ENCODE measurements around the gene TRIP12. TPM values are rescaled to one million over a fixed set of nuclear protein-coding genes. Genes with fewer than 3 reads are reported as not detected.
"Not testable (repeated sequence)": the region's sequence is repeated elsewhere in the genome, so short reads cannot be mapped to it uniquely, and the experiment has no call there.

Gene TRIP12
- total RNA-seq, 1 donor from 2014 or later = 258 TPM

- DNase-seq (ENCODE audit: low read depth, low spot score) = no peak
Measured at GRCh38 chr2:229775614-229776313, 146.0 kb downstream of the TRIP12 start.

- no peak for DNase-seq (ENCODE audit: low read depth, low spot score)
Measured at GRCh38 chr2:229774237-229774636, 147.6 kb downstream of the TRIP12 start.

DNA sequence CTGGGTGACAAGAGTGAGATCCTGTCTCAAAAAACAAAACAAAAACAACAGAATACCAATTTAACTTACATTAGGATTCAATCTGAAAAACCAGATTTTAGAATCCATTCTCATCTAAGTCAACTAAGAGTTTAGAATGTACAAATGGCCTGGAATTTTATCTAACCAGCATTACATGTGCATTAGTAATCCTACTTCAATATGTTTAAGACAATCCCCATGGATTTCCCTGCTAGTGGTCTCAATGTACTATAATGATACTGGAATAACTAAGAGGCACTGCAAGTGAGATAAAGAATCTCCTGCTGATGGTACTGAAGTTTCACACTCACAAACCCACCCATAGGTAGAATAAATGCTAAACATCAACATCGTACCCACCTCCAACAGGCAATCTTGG is 153.6 kb downstream of the TRIP12 start:
- no peak for DNase-seq (ENCODE audit: low read depth, low spot score)

DNA sequence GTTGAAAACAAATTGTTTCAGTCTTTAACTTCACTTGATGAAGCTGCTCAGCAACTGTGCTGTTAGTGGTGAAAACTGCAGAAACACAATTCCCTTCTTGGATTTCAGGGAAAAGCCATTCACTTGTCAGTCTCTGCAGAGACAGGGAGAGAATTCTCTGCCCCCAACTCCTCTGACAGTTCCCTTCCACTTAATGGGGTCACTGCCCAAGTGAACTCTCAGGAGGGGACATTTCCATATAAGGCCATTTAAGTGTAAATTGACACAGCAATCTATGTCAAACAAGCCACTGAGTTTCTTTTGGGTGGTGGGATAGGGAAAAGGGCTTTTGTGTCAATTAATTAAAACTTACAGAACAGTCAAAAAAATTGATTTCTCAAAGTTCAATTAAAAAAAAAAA is 156.1 kb downstream of the TRIP12 start:
- no peak for DNase-seq (ENCODE audit: low read depth, low spot score)

DNA sequence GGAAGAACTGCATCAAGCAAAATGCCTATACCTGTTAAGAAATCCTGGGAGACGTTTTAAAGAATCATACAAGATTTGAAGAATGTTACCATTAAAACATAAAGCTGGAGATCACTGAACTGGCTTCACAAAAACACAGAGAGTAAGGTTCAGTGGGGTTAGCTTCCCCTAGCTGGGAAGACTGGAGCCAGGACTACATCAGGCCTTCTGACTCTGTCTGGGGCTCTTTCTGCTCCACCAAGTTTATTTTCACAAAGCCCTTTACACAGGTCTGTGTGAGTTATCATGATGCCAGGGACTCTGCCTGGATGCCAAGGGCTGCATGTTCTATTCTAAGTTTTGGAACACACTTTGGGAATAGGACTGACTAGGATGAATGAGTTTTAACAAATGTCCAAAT is 160.1 kb downstream of the TRIP12 start:
- no peak for DNase-seq (ENCODE audit: low read depth, low spot score)

- not testable (repeated sequence) for DNase-seq (ENCODE audit: low read depth, low spot score)
Measured at GRCh38 chr2:229757462-229757861, 164.3 kb downstream of the TRIP12 start.

DNA sequence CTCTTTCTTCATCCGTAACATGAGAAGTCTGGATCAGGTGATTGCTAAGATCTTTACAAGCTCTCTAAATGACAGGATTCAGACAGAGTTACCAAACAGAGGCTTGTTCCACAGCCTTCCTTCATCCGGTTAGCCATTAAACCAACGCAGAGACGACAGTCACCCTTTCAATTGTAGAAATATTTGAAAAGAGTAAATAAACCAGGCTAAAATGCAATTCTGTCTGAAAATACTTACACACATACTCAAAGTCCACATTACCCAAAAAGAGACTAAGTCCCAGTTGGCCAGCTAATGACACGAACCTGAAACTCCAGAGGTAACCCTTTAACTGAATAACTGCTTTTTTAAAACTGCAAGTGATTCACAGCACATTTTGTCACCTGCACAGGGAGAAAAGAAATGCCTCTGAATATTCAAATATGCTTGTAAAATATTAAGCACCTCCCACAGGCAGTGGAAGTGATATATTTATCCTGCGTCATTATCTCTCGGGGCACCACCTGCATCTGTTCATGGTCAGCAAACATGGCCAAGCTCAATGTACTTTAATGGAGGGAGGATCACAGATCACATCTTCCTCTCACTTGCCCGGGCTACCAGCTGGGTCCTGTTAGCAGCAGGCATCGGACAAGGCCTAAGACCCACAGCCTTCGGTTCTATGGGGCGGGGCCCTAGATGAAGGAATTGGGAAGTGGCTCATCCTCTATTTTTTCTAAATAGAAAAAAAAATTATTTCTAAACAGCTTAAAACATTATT is 168.7 kb downstream of the TRIP12 start:
- DNase-seq (ENCODE audit: low read depth, low spot score) = no peak

DNA sequence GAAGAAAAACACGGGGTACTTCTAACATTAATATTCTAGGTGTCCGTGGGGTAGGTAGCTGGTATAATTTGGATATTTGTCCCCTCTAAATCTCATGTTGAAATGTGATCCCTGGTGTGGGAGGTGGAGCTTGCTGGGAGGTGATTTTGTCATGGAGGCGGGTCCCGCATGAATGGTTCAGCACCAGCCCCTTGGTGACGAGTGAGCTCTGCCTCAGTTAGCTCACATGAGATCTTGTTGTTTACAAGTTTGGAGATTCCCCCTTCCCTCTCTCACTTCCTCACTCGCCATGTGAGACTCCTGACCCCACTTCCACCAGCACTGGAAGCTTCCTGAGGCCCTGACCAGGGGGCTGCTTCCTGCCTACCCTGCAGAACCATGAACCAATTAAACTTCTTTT is 172.0 kb downstream of the TRIP12 start:
- DNase-seq (ENCODE audit: low read depth, low spot score) = no peak

DNA sequence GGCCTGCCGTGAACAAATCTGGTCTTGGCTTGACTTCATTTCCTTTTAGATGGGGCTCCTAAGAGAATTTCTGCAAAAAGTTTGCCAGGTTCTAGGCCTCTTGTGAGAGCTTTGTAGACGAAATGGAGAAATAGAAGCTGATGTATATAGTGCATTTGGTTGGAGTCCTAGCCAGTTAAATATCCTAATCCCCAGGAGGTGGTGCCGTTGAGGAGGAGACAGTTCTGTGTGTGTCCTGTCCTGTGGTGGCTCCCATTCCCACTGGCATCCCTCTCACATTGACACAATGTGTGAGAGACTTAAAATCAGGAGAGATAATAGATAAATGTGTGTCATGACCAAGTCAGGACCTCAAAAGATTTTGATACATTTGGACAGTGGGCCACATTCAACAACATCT is 172.9 kb downstream of the TRIP12 start:
- no peak for DNase-seq (ENCODE audit: low read depth, low spot score)

DNA sequence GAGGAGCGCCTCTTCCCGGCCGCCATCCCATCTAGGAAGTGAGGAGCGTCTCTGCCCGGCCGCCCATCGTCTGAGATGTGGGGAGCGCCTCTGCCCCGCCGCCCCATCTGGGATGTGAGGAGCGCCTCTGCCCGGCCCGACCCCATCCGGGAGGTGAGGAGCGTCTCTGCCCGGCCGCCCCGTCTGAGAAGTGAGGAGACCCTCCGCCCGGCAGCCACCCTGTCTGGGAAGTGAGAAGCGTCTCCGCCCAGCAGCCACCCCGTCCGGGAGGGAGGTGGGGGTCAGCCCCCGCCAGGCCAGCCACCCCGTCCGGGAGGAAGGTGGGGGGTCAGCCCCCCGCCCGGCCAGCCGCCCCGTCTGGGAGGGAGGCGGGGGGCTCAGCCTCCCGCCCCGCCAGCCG is 179.1 kb downstream of the TRIP12 start:
- not testable (repeated sequence) for DNase-seq (ENCODE audit: low read depth, low spot score)

GRCh38 chr2:229740279-229740678 is 181.5 kb downstream of the TRIP12 start:
- no peak for DNase-seq (ENCODE audit: low read depth, low spot score)

DNA sequence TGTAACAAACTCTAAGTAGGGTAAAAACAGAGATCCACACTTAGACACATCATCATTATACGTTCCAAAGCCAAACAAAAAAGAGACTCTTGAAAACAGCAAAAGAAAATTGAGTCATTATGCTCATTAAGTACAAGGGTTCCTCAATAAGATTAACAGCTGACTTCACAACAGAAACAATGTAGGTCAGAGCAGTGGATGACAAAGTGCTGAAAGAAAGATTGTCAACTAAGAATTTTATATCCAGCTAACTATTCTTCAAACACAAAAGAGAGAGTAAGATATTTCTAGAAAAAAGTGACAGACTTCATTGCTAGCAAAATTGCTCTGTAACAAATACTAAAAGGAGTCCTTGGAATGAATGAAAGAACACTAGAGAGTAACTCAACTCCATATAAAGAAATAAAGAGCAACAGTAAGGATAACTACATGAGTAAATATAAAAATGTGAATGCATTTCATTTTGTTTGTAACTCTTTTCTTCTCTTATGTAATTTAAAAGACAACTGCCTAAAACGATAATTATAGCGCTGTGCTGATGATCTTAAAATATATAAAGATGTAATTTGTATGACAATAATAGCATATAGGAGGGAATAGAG is 183.7 kb downstream of the TRIP12 start:
- DNase-seq (ENCODE audit: low read depth, low spot score) = no peak

DNA sequence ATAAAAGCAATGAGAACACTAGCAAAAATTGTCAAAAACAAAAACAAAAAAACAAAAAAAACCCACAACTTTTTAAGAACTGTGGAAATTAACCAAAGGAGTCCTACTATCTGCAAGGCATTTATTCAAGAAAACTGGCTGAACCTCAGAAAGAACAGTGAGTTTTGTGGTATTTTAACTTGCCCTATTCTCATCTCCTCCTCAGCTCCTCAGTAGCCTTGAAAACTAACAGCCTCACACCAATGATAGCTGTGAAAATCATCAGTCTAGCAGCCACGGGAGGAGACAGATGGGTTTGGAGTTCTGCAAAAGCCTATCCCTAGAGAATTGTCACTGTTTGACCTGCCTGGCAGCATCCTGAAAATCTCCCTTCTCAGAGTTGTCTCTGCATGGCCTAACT is 187.4 kb downstream of the TRIP12 start:
- DNase-seq (ENCODE audit: low read depth, low spot score) = no peak

DNA sequence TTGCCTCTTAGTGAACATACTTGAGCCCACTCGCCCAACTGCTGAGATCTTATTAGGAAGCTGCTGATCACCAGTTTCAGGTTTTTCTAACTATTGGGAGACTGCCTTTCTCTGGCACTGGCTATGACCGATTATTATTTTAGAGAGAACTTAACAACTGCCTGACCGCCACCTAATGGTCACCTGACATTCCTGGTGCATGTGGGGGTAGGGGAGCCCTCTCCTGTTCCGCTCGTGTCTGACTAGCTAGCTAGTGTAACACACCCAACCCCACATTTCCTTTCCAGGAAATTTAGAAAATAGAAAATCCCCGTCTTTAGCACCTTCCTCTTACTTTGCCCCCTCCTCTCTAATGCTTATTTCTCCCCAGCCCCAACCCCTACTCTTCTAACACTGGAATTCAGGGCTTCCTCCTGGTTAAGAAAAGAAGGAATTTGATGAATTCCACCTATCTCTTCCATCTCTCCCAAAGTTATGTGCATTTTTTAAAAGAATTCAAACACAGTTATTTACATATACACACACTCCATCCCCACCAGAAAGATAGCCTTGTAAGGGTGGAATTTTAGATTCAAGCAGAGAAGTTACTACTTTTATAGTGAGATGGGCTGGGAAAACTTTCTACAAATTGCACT is 188.1 kb downstream of the TRIP12 start:
- DNase-seq (ENCODE audit: low read depth, low spot score) = no peak

GRCh38 chr2:229732897-229733296 is 188.9 kb downstream of the TRIP12 start:
- DNase-seq (ENCODE audit: low read depth, low spot score) = no peak

GRCh38 chr2:229731916-229732315 is 189.9 kb downstream of the TRIP12 start:
- DNase-seq (ENCODE audit: low read depth, low spot score) = no peak

- no peak for DNase-seq (ENCODE audit: low read depth, low spot score)
Measured at GRCh38 chr2:229731363-229731762, 190.4 kb downstream of the TRIP12 start.

- no peak for DNase-seq (ENCODE audit: low read depth, low spot score)
Measured at GRCh38 chr2:229728370-229728769, 193.4 kb downstream of the TRIP12 start.

DNA sequence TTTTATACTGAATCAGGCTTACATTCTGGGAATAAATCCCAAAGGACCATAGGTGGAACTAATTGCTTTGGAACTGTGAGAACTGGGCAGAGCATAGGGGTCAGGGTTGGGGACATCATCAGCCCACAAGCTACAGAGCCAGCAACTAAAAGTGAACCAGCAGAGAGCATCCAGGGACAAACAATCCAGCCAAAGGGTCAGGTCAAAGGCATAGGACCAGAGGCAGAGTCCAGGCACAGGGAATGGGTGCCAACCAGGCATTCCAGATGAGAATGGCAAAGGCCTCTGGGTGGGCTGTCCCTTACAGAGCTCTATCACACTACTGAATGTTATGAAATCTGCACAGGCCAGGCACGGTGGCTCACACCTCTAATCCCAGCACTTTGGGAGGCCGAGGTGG is 195.2 kb downstream of the TRIP12 start:
- no peak for DNase-seq (ENCODE audit: low read depth, low spot score)

DNA sequence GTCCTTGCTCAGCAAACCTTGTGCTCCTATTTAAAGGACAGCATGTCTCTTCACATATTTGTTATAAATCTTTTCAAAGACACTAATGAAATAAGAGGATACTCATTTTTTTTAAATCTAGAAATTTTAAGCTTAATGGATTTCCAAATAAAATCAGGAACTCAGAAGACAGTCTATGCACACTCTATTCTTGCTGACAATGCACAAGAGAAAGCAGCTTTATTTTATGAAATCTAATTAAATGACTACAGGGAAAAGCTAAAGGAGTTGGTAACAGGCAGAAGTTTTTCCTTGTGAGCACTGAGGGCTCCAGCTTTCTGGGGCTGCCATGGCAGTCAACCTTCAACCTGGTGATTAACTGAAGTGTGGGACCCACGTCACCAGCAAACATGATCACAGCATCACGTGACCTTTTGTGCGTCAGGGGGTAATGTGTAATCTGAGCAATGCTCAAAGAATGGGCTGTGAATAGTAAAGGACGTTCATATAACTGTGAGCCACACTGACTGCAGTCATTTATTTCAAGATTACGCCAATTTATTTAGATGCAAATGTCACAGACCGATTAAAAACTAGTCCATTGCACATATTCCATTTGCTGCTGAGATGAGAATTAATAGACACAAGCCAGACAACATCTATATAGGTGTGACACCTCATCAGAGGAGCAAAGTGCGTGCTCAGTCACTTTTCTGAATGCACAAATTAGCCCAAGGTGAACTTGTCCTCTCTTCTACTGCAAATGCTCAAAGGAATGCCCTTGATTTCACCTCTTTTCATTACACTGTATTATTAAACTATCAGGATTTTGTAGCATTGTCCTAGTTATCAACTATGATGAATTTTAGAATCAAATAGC is 195.9 kb downstream of the TRIP12 start:
- no peak for DNase-seq (ENCODE audit: low read depth, low spot score)

DNA sequence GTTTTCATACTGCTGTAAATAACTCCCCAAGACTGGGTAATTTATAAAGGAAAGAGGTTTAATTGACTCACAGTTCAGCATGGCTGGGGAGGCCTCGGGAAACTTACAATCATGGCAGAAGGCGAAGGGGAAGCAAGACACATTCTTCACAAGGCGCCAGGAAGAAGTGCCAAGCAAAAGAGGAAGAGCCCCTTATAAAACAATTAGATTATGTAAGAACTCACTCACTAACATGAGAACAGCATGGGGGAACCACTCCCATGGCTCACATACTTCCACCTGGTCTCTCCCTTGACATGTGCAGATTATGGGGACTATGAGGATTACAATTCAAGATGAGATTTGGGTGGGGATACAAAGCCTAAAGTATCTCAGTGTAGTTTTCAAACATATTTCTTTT is 198.6 kb downstream of the TRIP12 start:
- DNase-seq (ENCODE audit: low read depth, low spot score) = not testable (repeated sequence)

All from pulmonary artery endothelial cell (primary cell).